HFFc6 (cell line): ENCODE results near the gene SLC24A5. TPM values are rescaled to one million over a fixed set of nuclear protein-coding genes. Genes with fewer than 3 reads are reported as not detected.

Experiments used
- DNase-seq: peaks from one replicate; pipeline ENCODE4 v3.0.0-alpha.2; 2018
- H3K27ac Mint-ChIP-seq: 2 replicates; pipeline ENCODE4 v1.8.0; 2020; ENCODE audit warnings: mild to moderate bottlenecking, mixed read lengths
- H3K27me3 Mint-ChIP-seq: 2 replicates; pipeline ENCODE4 v1.8.0; 2021; ENCODE audit warnings: mild to moderate bottlenecking, moderate library complexity, mixed read lengths; ENCODE audit not compliant: insufficient read depth
- H3K36me3 Mint-ChIP-seq: 2 replicates; pipeline ENCODE4 v1.8.0; 2021; ENCODE audit warnings: low read depth, mixed read lengths
- H3K4me1 Mint-ChIP-seq: 2 replicates; pipeline ENCODE4 v1.8.0; 2020; ENCODE audit warnings: low read depth, mixed read lengths
- H3K4me3 Mint-ChIP-seq: 2 replicates; pipeline ENCODE4 v1.8.0; 2020; ENCODE audit warnings: mild to moderate bottlenecking, moderate library complexity, mixed read lengths
- H3K9me3 Mint-ChIP-seq: 2 replicates; pipeline ENCODE4 v1.8.0; 2020; ENCODE audit warnings: mild to moderate bottlenecking, mixed read lengths
- CTCF ChIP-seq: fragments of 200-600 bp; sonication (generic); IDR thresholded peaks from 2 replicates; pipeline ENCODE4 v1.5.0; 2021; ENCODE audit warnings: antibody characterized with exemption, mild to moderate bottlenecking
- total RNA-seq, 6 experiments: library from RNA; stranded (reverse); fragmentation: NEBNext Ultra II Directional; extraction: Animal tissue kit (Norgen Biotek cat#: 25700); gene quantifications; 2 replicates in 1 of 6; 3 replicates in 5 of 6; pipeline ENCODE4 v1.2.3, GENCODE V29; 2021

SLC24A5 gene
- total RNA-seq, 6 experiments from 2014 or later = not detected

- DNase-seq = no peak
- Mint-ChIP-seq H3K27ac (no peak overlapping the region), H3K27me3 (peaks cover 19% of the 10 kb centered on the region), H3K36me3 (no peaks in the 10 kb centered on the region), H3K9me3 (no peaks in the 10 kb centered on the region), H3K4me3 (no peak overlapping the region), H3K4me1 (peaks cover 17% of the 10 kb centered on the region)
- TF ChIP-seq CTCF = no peak
These were observed 31.1 kb upstream of the SLC24A5 start for GRCh38 chr15:48089702-48090101.

GRCh38 chr15:48090115-48090514 is 30.7 kb upstream of the SLC24A5 start:
- H3K27me3 Mint-ChIP-seq = peaks cover 20% of the 10 kb centered on the region
- H3K4me3 Mint-ChIP-seq = no peak overlapping the region
- no peak for DNase-seq
- H3K4me1 Mint-ChIP-seq = peaks cover 17% of the 10 kb centered on the region
- no peak overlapping the region for H3K27ac Mint-ChIP-seq
- H3K9me3 Mint-ChIP-seq = no peaks in the 10 kb centered on the region
- no peaks in the 10 kb centered on the region for H3K36me3 Mint-ChIP-seq
- no peak for TF ChIP-seq CTCF

- Mint-ChIP-seq H3K27ac (no peak overlapping the region), H3K4me1 (peaks cover 17% of the 10 kb centered on the region), H3K27me3 (peaks cover 22% of the 10 kb centered on the region), H3K4me3 (no peak overlapping the region), H3K9me3 (no peaks in the 10 kb centered on the region), H3K36me3 (no peaks in the 10 kb centered on the region)
- no peak for TF ChIP-seq CTCF
- no peak for DNase-seq
These were observed 30.1 kb upstream of the SLC24A5 start for GRCh38 chr15:48090666-48091065.

GRCh38 chr15:48091522-48091921 is 29.3 kb upstream of the SLC24A5 start:
- no peaks in the 10 kb centered on the region for H3K9me3 Mint-ChIP-seq

GRCh38 chr15:48096355-48096786 is 24.4 kb upstream of the SLC24A5 start:
- no peak for TF ChIP-seq CTCF
- no peaks in the 10 kb centered on the region for H3K36me3 Mint-ChIP-seq
- no peaks in the 10 kb centered on the region for H3K9me3 Mint-ChIP-seq
- H3K27ac Mint-ChIP-seq = peak overlapping the region; percentile 25
- no peak for DNase-seq
- H3K4me3 Mint-ChIP-seq = no peak overlapping the region
- H3K27me3 Mint-ChIP-seq = peaks cover 18% of the 10 kb centered on the region
- H3K4me1 Mint-ChIP-seq = peaks cover 13% of the 10 kb centered on the region

More at GRCh38 chr15:48091522-48091921, 29.3 kb upstream of the SLC24A5 start:
- no peak overlapping the region for H3K4me3 Mint-ChIP-seq
- no peaks in the 10 kb centered on the region for H3K36me3 Mint-ChIP-seq
- H3K27me3 Mint-ChIP-seq = peaks cover 22% of the 10 kb centered on the region
- no peak for DNase-seq
- H3K4me1 Mint-ChIP-seq = peaks cover 14% of the 10 kb centered on the region
- no peak overlapping the region for H3K27ac Mint-ChIP-seq
- no peak for TF ChIP-seq CTCF

- Mint-ChIP-seq H3K27ac (peak overlapping the region; percentile 25), H3K27me3 (peaks cover 16% of the 10 kb centered on the region), H3K4me1 (peaks cover 13% of the 10 kb centered on the region), H3K36me3 (no peaks in the 10 kb centered on the region), H3K9me3 (no peaks in the 10 kb centered on the region), H3K4me3 (no peak overlapping the region)
- no peak for TF ChIP-seq CTCF
- peak; percentile 93 for DNase-seq
These were observed 24.0 kb upstream of the SLC24A5 start for GRCh38 chr15:48096813-48097212.
